HG02759 (cell line): Measurements from ENCODE around the gene BOK.
"Not testable (repeated sequence)": the region's sequence is repeated elsewhere in the genome, so short reads cannot be mapped to it uniquely, and the experiment has no call there.

Source experiments
- ATAC-seq: cut with Tn5 transposase; IDR thresholded peaks from one replicate; pipeline ENCODE4 v1.9.1; 2021; ENCODE audit warnings: mild to moderate bottlenecking, moderate library complexity; ENCODE audit not compliant: unreplicated experiment

Gene BOK

GRCh38 chr2:241570961-241571581 lies 12.5 kb downstream of the BOK start:
- no peak for ATAC-seq

GRCh38 chr2:241571821-241572620 lies 13.5 kb downstream of the BOK start:
- ATAC-seq = no peak

GRCh38 chr2:241572915-241573651 lies 14.5 kb downstream of the BOK start:
- ATAC-seq = not testable (repeated sequence)

- no peak for ATAC-seq
Measured at GRCh38 chr2:241573741-241574140, 15.2 kb downstream of the BOK start.

- no peak for ATAC-seq
Measured at GRCh38 chr2:241574911-241575623, 16.5 kb downstream of the BOK start.

- no peak for ATAC-seq
Measured at GRCh38 chr2:241575624-241576292, 17.2 kb downstream of the BOK start.

- no peak for ATAC-seq
Measured at GRCh38 chr2:241576293-241576654, 17.7 kb downstream of the BOK start.

- no peak for ATAC-seq
Measured at GRCh38 chr2:241577413-241578122, 19.0 kb downstream of the BOK start.

- ATAC-seq = no peak
Measured at GRCh38 chr2:241579281-241579680, 20.7 kb downstream of the BOK start.

GRCh38 chr2:241582328-241582727 lies 23.8 kb downstream of the BOK start:
- ATAC-seq = no peak

GRCh38 chr2:241582806-241583205 lies 24.3 kb downstream of the BOK start:
- no peak for ATAC-seq

GRCh38 chr2:241584436-241584835 lies 25.9 kb downstream of the BOK start:
- ATAC-seq = no peak

GRCh38 chr2:241586564-241587264 lies 28.2 kb downstream of the BOK start:
- no peak for ATAC-seq

GRCh38 chr2:241589863-241590262 lies 31.3 kb downstream of the BOK start:
- ATAC-seq = not testable (repeated sequence)

- not testable (repeated sequence) for ATAC-seq
Measured at GRCh38 chr2:241590496-241591455, 32.2 kb downstream of the BOK start.

GRCh38 chr2:241592126-241592845 lies 33.7 kb downstream of the BOK start:
- ATAC-seq = no peak

- ATAC-seq = no peak
Measured at GRCh38 chr2:241593271-241593670, 34.7 kb downstream of the BOK start.
